Fibroblast of skin of left biceps (primary cell): ENCODE results near the gene DNAH17.

Experiments
- DNase-seq, 2 experiments: peaks; one replicate each; pipeline ENCODE4 v3.0.0-alpha.2; 2013; ENCODE audit warnings: low read depth in 2 of 2

DNAH17 gene

GRCh38 chr17:78577296-78577695, at the start of gene DNAH17:
Gene DNAH17 (minus strand): TSS chr17:78577396. CDS start chr17:78575057, 2,339 bp downstream.
- DNase-seq = no peak

GRCh38 chr17:78624324-78625151, 47.3 kb upstream of the DNAH17 start:
- no peak for DNase-seq

DNA sequence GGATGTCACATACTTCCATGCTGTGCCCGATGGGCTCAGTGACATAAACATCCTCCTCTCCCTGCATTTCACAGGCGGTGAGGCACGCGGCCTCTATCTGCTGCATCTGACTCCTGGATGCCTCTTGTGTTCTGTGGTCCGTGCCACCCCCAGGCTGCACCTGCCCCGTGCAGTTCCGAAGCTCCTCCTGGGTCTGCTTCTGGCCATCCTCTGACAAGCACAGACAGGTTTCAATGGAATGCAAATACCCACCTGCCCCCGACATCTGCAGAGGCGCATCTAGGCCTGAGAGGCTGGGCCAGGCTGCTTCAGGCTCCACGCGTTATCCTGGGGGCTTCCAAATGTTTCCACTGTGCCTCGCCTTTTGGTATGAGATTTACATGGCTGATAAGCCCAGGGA, 46.3 kb upstream of the DNAH17 start:
- no peak for DNase-seq

DNA sequence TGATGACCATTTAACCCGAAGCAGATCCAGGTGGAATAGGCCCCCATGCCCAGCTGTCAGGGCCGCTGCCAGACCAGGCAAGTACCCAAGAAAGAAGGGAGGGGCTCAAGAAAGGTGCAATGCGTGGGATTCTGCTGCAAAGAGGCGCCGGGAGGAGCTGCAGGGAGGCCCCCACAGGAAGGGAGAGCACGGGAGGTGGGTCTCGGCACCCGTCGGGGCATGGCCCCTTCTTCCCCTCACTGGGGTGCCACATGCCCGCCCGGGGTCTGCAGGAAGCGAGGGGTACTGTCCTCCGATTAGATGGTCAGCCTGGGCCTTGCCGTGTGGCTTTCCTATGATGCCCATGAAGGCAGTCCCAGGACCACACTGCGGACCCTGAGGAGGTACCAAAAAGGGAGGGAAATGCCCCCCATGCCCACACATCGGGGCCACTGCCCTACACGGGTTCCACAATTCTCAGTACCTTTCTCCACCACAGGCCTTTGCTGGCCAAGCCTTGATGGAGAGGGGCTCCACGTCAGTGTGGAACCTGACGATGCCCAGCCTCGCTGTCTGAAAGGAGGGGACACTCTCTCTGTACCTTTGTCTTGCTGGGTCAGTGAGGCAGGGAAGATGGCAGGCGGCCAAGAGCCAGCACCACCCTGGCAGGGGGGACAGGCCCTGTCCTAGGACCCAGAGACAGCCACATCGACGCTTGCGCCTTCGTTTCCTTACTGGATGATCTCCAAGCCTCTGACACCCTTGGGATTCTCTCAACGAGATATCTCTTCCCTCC, 45.5 kb upstream of the DNAH17 start:
- no peak for DNase-seq

DNA sequence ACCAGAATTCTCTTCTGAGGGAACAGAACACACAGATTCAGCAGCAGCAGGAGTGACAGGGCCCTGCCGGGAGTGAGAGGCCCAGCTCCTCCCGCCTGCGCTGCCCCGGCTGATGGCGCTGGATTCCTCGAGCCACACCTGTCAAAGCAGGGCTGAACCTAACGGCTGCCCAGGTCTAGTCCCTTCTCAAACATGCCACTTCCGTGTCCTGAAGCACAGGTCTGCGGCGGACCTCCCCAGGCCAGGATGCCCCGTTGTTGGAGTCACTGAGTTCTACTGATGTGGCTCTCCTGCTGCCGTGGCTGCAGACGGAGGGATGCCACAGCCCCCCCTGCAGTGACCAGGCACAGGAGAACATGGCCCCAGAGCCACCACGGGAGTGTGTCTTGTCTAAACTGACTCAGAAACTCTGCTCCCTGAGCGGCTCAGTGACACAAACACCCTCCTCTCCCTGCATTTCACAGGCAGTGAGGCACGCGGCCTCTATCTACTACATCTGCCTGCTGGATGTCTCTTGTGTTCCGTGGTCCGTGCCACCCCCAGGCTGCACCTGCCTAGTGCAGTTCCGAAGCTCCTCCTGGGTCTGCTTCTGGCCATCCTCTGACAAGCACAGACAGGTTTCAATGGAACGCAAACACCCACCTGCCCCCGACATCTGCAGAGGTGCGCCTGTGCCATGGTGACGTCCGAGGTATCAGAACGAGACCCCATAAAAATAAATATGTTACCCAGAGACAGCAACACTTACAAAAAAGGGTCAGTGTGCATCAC, 44.7 kb upstream of the DNAH17 start:
- no peak for DNase-seq

DNA sequence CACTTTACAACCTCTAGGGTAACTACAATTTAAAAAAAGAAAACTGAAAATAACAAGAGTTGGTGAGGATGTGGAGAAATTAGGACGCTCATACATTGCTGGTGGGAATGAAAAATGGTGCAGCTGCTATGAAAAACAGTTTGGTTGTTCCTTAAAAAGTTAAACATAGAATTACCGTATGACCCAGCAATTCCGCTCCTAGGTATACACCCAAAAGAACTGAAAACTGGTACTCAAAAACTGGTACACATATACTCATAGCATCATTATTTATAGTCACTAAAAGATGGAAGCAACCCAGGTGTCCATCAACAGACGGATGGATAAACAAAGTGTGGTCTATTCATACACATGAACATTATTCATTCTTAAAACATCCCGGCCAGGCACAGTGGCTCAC, 42.9 kb upstream of the DNAH17 start:
- DNase-seq = no peak

DNA sequence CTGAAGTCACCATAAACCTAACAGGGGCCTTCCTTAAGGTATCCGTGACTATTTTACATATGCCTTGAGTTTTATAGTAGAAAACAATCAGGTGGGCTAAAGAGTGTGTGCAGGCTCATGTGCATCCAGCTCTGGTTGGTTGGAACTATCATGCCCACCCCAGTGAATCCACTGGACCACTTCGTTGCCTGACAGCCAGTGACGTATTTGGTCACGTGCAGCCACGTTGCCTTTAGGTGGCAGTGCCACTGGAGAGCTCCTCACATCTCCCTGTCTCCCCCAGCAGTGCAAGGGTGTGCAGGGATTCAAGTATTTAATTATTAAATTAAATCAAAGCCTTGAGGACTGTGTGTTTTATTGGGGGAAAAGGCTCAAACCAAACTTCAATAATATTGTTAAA, 42.1 kb upstream of the DNAH17 start:
- no peak for DNase-seq

DNA sequence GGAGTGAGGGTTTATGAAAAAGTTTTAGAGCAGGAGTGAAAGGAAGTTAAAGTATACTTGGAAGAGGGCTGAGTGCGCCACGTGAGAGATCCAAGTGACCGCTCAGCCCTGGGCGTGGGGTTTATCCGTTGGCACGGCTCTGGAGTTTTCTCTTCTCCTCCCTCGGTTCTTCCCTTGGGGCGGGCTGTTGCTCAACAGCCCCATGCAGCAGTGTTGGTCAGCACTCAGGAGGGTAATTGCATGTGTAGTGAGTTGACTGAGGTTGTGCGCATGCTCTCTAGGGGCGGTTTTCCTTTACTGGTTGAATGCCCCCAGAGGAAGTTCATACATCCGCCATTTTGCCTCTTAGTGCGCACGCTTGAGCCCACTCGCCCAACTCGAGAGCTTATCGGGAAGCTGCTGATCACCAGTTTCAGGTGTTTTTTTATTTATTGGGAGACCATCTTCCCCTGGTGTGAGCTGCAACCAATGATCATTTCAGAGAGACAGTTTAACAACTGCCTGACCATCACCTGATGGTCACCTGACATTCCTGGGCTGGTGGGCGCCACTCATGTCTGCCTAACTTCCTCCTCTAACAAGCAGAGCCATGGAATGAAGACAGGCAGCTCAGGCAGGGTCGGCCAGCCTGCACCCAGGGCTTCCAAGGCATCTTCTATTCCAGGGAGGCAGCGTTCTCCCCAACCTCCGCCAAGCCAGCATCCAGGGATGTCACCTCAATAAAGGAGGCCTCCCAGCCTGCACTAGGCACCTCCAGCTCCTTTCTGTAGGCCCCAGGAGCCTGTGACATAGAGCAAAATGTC, 41.3 kb upstream of the DNAH17 start:
- no peak for DNase-seq

DNA sequence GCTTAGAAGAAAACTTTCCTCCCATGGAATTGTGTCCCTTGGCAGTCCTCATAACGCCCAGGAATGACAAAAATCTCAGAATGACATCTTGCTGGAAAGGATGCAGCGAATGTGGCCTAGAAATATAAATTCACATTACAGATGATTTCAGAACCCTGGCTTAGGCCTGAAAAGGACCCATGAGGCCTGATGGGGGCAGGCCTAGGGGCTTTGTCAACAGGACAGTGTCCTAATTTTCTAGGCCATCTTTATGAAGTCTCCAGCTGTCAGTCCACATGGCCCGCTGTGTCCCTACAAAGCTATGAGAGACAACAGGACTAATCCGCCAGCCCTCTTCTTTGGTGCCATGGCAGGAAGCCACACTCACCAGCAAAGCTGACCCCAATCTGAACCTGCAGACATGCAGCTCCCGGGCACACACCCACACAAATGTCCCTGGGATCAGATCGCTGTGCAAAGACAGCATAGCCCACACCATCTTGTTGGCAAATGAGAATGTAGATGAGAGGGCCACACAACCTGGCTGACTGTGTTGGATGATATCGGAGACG, 40.4 kb upstream of the DNAH17 start:
- DNase-seq = no peak

- DNase-seq = no peak
Measured at GRCh38 chr17:78616946-78617345, 39.8 kb upstream of the DNAH17 start.

DNA sequence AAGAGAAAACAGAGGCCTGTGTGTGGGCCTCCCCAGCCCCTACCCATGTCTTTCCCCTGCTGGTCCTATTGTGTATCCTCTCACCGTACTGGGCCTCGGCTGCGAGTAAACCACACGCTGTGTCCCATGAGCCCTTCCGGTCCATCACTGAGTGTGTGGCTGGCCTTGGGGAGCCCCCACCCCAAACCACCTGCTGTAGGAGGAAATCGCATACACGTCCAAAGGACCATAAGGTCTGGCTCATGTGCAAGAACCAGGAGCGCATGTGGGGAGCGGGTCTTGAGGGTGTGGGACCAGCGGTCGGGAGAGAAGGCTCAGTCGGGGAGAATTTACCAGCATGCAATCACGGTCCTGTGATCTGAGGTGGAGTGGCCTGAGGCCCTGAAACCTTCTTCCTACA, 38.4 kb upstream of the DNAH17 start:
- DNase-seq = no peak

DNA sequence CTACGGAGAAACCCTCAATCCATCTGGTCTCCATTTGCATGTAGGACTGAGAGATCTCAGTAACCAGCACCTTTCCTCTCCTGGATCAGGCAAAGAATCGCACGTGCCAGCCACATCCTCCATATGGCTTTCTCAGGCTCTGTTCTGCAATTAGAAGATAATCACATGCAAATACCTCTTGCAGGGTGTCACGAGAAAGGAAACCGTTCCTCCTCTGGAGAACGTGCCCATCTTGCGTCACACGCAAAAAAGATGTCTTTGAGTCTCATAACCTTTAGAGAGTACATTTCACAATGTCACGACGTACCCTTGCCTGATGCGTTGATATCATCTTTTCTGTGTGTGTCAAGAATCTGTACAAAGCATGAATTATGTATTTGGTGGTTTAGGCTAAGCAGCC, 36.2 kb upstream of the DNAH17 start:
- DNase-seq = no peak

GRCh38 chr17:78611607-78612006, 34.4 kb upstream of the DNAH17 start:
- no peak for DNase-seq

DNA sequence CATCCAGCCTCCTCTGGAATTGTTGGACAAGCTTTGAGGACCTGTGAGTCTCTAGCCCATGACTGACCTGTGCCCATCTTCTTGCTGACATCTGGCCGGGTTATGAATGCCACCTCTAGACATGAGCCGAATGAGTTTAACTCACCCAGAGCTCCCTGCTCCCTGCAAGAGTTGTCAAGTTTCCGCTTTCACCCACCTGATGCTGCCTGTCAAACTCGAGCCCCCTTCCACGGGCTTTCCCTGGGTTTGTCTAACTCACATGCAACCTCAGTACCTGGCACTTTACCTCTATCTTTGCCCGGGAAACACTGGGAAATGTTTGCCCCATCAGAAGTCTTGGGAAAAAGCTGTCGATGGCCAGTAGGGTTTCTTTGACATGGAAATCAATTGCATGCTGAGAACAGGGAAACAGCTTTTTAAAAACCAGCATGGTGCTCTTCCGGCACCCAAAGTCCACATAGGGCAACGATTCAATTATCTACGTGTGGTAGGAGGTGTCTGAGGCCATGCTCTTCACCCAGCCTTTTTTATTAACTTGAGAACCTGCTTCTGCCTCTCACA, 33.8 kb upstream of the DNAH17 start:
- no peak for DNase-seq

DNA sequence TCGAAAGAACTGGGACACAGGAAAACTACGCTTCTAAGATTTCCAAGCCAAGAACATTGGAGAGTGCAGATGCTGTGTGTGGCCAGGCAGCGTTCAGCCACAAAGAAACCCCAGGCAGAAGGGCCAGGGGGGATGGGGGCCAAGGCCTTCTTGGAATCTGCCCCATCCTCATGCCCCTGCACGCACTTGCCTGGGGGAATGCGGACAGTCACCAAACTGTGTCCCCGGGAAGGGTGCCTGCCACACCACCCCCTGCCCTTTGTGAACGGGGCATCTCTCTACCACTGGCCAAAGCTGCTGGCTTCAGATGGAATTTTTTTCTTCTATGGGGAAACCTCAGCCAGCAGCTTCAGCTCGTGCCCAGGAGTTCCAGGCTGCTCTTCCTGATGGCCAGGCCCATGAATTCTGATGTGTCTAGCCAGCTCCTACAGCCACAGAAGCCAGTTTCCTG, 32.0 kb upstream of the DNAH17 start:
- no peak for DNase-seq

DNA sequence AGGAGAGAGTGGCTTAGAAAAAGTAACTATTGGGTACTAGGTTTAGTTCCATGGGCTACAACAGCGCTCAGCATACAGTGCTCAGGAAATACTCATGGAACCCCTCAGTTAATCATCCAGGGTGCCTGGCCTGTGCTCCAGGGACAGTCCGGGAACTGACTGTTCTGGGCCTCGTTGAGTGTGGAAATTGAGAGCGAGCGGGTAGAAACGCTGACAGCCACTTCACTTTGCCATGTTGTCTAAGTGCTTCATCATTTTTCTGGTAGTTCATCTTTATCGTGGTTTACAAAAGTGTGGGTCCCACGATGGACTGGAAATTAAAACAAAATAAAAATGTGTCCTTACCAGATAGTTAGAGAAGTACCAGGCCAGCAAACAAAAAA, 31.6 kb upstream of the DNAH17 start:
- no peak for DNase-seq

DNA sequence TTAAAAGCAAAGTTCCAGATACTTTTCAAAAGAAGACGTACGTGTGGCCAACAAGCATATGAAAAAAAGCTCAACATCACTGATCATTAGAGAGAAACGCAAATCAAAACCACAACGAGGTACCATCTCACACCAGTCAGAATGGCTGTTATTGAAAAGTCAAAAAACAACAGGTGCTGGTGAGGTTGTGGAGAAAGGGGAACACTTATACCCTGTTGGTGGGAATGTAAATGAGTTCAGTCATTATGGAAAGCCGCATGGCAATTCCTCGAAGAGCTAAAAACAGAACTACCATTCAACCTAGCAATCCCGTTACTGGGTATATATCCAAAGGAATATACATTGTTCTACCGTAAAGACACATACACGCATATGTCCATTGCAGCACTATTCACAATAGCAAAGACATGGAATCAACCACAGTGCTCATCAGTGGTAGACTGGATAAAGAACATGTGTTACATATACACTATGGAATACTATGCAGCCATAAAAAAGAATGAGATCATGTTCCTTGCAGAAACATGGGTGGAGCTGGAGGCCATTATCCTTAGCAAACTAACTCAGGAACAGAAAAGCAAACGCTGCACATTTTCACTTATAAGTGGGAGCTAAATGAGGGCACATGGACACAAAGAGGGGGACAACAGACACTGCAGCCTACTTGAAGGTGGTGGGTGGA, 31.1 kb upstream of the DNAH17 start:
- DNase-seq = no peak

DNA sequence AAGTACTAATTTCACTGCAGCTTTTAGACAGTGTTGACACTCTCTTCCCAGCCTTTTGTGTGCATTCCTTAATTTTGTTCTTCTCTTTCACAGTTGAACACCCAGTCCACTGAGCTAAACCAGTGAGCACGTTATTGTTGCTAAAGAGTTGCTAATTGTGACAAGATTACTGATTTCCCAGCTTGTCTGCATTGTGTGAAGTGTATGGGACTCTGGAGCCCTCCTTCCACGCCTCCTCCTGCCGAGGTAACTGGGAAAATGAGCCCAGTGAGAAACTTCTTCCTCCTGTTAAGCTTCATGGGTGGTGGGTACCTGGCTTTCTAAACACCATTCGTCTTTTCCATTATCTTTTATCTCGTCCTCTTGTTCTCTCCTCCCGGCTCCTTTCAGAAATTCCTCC, 29.8 kb upstream of the DNAH17 start:
- no peak for DNase-seq

GRCh38 chr17:78605886-78606285, 28.7 kb upstream of the DNAH17 start:
- no peak for DNase-seq

DNA sequence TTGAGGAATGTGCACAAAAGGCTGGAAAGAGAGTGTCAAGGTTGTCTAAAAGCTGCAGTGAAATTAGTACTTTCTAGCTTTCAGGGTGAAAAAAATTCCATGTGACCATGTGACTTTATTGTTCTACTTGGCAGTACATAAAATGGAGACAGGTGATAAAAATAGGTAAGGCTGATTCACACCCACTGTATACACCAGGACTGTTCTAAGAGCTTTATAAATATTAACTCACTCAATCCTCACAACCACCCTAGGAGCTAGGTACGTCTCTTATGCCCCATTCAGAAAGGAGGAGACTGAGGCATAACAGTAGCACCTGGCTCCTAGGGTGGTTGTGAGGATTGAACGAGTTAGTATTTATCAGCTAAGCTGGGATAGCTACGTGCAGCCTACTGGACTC, 28.2 kb upstream of the DNAH17 start:
- no peak for DNase-seq
